NOMO-1 treated with dmso at 0.1 percent for 144 hours (cell line): ENCODE results near the gene KLF9.
"Not testable (repeated sequence)": the region's sequence is repeated elsewhere in the genome, so short reads cannot be mapped to it uniquely, and the experiment has no call there.

ENCODE experiments used
- DNase-seq: peaks from one replicate; lab custom pipeline; 2025; ENCODE audit not compliant: unreplicated experiment; lab: John Stamatoyannopoulos, UW

KLF9 gene

GRCh38 chr9:70405808-70406433 is 8.5 kb downstream of the KLF9 start:
- DNase-seq, result no peak

GRCh38 chr9:70404261-70404660 is 10.2 kb downstream of the KLF9 start:
- no peak for DNase-seq

- no peak for DNase-seq
These were observed 10.8 kb downstream of the KLF9 start for GRCh38 chr9:70403618-70404025.

- DNase-seq, result no peak
These were observed 11.3 kb downstream of the KLF9 start for GRCh38 chr9:70403166-70403565.

GRCh38 chr9:70402213-70402612 is 12.2 kb downstream of the KLF9 start:
- DNase-seq, result no peak

GRCh38 chr9:70401241-70401640 is 13.2 kb downstream of the KLF9 start:
- not testable (repeated sequence) for DNase-seq

GRCh38 chr9:70400107-70400892 is 14.2 kb downstream of the KLF9 start:
- no peak for DNase-seq

GRCh38 chr9:70399141-70399540 is 15.3 kb downstream of the KLF9 start:
- no peak for DNase-seq

- DNase-seq, result peak; percentile 12
These were observed 16.3 kb downstream of the KLF9 start for GRCh38 chr9:70398145-70398556.

- DNase-seq, result no peak
These were observed 18.8 kb downstream of the KLF9 start for GRCh38 chr9:70395652-70396051.

- no peak for DNase-seq
These were observed 21.6 kb downstream of the KLF9 start for GRCh38 chr9:70392850-70393249.

- DNase-seq, result no peak
These were observed 22.3 kb downstream of the KLF9 start for GRCh38 chr9:70392189-70392588.

GRCh38 chr9:70390933-70391341 is 23.5 kb downstream of the KLF9 start:
- no peak for DNase-seq

- no peak for DNase-seq
These were observed 24.7 kb downstream of the KLF9 start for GRCh38 chr9:70389621-70390266.

- DNase-seq, result no peak
These were observed 25.3 kb downstream of the KLF9 start for GRCh38 chr9:70389188-70389587.

GRCh38 chr9:70387663-70388062 is 26.8 kb downstream of the KLF9 start:
- no peak for DNase-seq

- DNase-seq, result no peak
These were observed 29.0 kb downstream of the KLF9 start for GRCh38 chr9:70385426-70385825.

GRCh38 chr9:70382709-70383605 is 31.5 kb downstream of the KLF9 start:
- no peak for DNase-seq

- DNase-seq, result no peak
These were observed 32.3 kb downstream of the KLF9 start for GRCh38 chr9:70382046-70382708.

- no peak for DNase-seq
These were observed 39.4 kb downstream of the KLF9 start for GRCh38 chr9:70374962-70375618.
